ENCODE data around the gene MAGEC3. TPM values are rescaled to one million over a fixed set of nuclear protein-coding genes. Genes with fewer than 3 reads are reported as not detected.

Gene MAGEC3
- total RNA-seq, 1 experiment from 2014 or later = not detected

DNA sequence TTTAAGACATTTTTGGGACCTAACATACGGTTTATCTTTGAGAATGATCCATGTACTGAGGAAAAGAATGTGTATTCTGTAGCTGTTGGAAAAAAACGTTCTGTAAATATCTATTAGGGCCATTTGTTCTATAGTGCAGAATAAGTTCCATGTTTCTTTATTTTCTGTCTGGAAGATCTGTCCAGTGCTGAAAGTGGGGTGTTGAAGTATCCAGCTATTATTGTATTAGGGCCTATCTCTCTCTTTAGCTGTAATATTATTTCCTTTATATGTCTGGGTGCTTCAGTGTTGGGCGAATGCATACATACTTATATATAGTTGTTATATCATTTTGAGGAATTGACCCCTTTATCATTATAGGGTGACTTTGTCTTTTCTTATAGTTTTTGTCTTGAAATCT lies 90.3 kb downstream of the MAGEC3 start:
- Histone ChIP-seq H3K79me1 (ENCODE audit: insufficient read depth, low read depth, low read length, poor library complexity, severe bottlenecking) (no peaks in the 10 kb centered on the region), H2BK20ac (ENCODE audit: low read depth, low read length, poor library complexity, severe bottlenecking) (no peak overlapping the region), H2AFZ (ENCODE audit: low read length) (no peak overlapping the region), H4K91ac (ENCODE audit: insufficient read length, low read depth, low read length) (no peak overlapping the region), H2AK5ac (ENCODE audit: insufficient read length, low read length) (no peak overlapping the region), H3K4ac (ENCODE audit: low read depth, low read length) (no peak overlapping the region), H3K4me2 (ENCODE audit: insufficient read depth, insufficient read length, low read length) (no peak overlapping the region), H3K23me2 (ENCODE audit: insufficient read length, low read depth, low read length, poor library complexity, severe bottlenecking) (no peaks in the 10 kb centered on the region), H3T11ph (ENCODE audit: low read length) (no peak overlapping the region), H3K23ac (ENCODE audit: insufficient read length, low read depth, low read length) (no peak overlapping the region), H3K27ac (ENCODE audit: insufficient read length, low read depth, low read length) (no peak overlapping the region), H3K14ac (ENCODE audit: insufficient read depth, low read length) (no peak overlapping the region), H3K79me2 (ENCODE audit: insufficient read depth, low read length) (no peaks in the 10 kb centered on the region), H3K9ac (ENCODE audit: extremely low read depth, insufficient read length, low read length) (no peak overlapping the region), H3K9me3 (ENCODE audit: control insufficient read depth, low read depth, low read length) (no peaks in the 10 kb centered on the region), H4K5ac (ENCODE audit: insufficient read length, low read depth, low read length) (no peak overlapping the region), H3K56ac (ENCODE audit: insufficient read length, low read depth, low read length) (no peak overlapping the region), H2BK120ac (ENCODE audit: low read depth, low read length, poor library complexity, severe bottlenecking) (no peak overlapping the region), H3K18ac (ENCODE audit: insufficient read length, low read depth, low read length) (no peak overlapping the region), H4K8ac (replicated peaks; ENCODE audit: insufficient read length, low read depth, low read length) (no peak overlapping the region), H3K4me1 (ENCODE audit: insufficient read depth, low read length) (no peaks in the 10 kb centered on the region), H2BK15ac (ENCODE audit: low read depth, low read length) (no peak overlapping the region), H3K27me3 (ENCODE audit: insufficient read depth, low read length) (no peaks in the 10 kb centered on the region), H2BK12ac (ENCODE audit: insufficient read length, low read depth, low read length) (no peak overlapping the region), H4K20me1 (ENCODE audit: control insufficient read depth, insufficient read depth, insufficient read length) (no peaks in the 10 kb centered on the region), H2BK5ac (ENCODE audit: insufficient read length, low read length) (no peak overlapping the region)
- Mint-ChIP-seq H3K4me1 (no peaks in the 10 kb centered on the region), H3K27me3 (ENCODE audit: low read depth) (no peaks in the 10 kb centered on the region), H3K27ac (no peak overlapping the region), H3K4me3 (no peak overlapping the region), H3K36me3 (ENCODE audit: insufficient read depth in 1 of 3, low read depth in 3 of 3) (no peaks in the 10 kb centered on the region; a peak in 1 of 7 replicates), H3K9me3 (peaks cover 69 to 73% of the 10 kb centered on the region in 2 experiments)
- WGBS (ENCODE audit: extremely low coverage, insufficient read length, low lambda C conversion rate) = no CpG with 5 or more reads among the region's 3 CpGs
- TF ChIP-seq, protein P1, sequence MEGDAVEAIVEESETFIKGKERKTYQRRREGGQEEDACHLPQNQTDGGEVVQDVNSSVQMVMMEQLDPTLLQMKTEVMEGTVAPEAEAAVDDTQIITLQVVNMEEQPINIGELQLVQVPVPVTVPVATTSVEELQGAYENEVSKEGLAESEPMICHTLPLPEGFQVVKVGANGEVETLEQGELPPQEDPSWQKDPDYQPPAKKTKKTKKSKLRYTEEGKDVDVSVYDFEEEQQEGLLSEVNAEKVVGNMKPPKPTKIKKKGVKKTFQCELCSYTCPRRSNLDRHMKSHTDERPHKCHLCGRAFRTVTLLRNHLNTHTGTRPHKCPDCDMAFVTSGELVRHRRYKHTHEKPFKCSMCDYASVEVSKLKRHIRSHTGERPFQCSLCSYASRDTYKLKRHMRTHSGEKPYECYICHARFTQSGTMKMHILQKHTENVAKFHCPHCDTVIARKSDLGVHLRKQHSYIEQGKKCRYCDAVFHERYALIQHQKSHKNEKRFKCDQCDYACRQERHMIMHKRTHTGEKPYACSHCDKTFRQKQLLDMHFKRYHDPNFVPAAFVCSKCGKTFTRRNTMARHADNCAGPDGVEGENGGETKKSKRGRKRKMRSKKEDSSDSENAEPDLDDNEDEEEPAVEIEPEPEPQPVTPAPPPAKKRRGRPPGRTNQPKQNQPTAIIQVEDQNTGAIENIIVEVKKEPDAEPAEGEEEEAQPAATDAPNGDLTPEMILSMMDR (conservative IDR thresholded peaks at IDR 0.05) = no peak
- DNase-seq = no peak

All from H9 (cell line).